ENCODE data around the gene MYRF. TPM values are rescaled to one million over a fixed set of nuclear protein-coding genes. Genes with fewer than 3 reads are reported as not detected.

Gene MYRF
- total and polyA plus RNA-seq, 2 donors (not counting 1 experiment from before 2014, with no cell fraction given), result 0.27 to 0.34 TPM

- WGBS (ENCODE audit: insufficient coverage), result 88% methylated on average over 3 of the region's 7 CpGs
- no peaks in the 10 kb centered on the region for H3K27me3 ChIP-seq (replicated peaks in 1 of 4; ENCODE audit: control extremely low read depth in 1 of 4, control insufficient read depth in 3 of 4, insufficient read depth in 4 of 4, low read length in 3 of 4)
- H2AFZ ChIP-seq (ENCODE audit: insufficient read depth, low read depth, low read length, poor library complexity, severe bottlenecking), result no peak overlapping the region
- no peaks in the 10 kb centered on the region for H3K4me1 Mint-ChIP-seq
- H3K9me3 Mint-ChIP-seq (ENCODE audit: insufficient read depth), result no peaks in the 10 kb centered on the region
- H3K79me2 ChIP-seq (ENCODE audit: control insufficient read depth, insufficient read depth, low read length), result no peaks in the 10 kb centered on the region
- H3K4me3 Mint-ChIP-seq, result no peak overlapping the region
- no peaks in the 10 kb centered on the region for H4K20me1 ChIP-seq (ENCODE audit: control insufficient read depth, insufficient read depth, low read length, poor library complexity, severe bottlenecking)
- TF ChIP-seq, protein P1, sequence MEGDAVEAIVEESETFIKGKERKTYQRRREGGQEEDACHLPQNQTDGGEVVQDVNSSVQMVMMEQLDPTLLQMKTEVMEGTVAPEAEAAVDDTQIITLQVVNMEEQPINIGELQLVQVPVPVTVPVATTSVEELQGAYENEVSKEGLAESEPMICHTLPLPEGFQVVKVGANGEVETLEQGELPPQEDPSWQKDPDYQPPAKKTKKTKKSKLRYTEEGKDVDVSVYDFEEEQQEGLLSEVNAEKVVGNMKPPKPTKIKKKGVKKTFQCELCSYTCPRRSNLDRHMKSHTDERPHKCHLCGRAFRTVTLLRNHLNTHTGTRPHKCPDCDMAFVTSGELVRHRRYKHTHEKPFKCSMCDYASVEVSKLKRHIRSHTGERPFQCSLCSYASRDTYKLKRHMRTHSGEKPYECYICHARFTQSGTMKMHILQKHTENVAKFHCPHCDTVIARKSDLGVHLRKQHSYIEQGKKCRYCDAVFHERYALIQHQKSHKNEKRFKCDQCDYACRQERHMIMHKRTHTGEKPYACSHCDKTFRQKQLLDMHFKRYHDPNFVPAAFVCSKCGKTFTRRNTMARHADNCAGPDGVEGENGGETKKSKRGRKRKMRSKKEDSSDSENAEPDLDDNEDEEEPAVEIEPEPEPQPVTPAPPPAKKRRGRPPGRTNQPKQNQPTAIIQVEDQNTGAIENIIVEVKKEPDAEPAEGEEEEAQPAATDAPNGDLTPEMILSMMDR (IDR thresholded peaks at IDR 0.05), result no peak
- no peak for TF ChIP-seq EZH2 (IDR thresholded peaks at IDR 0.05; ENCODE audit: borderline replicate concordance, insufficient read depth, low read depth, low read length, poor library complexity, severe bottlenecking)
- POLR2A ChIA-PET, result no interaction called here
- H3K27ac ChIP-seq (ENCODE audit: low read length in 2 of 2), result no peak overlapping the region
- H3K27ac Mint-ChIP-seq, result no peak overlapping the region
- no peak for DNase-seq
- peaks cover 0 to under 1% of the 10 kb centered on the region in 2 donors for H3K4me1 ChIP-seq (ENCODE audit: control insufficient read depth in 2 of 2, insufficient read depth in 2 of 2, low read length in 2 of 2)
- CTCF ChIA-PET, result no interaction called here
- no peak overlapping the region for H3K4me2 ChIP-seq (replicated peaks; ENCODE audit: low read depth, low read length, poor library complexity, severe bottlenecking)
- H3K9ac ChIP-seq (ENCODE audit: low read length), result no peak overlapping the region
- no peaks in the 10 kb centered on the region for H3K27me3 Mint-ChIP-seq
- peaks cover 0 to under 1% (median 0%) of the 10 kb centered on the region in 3 donors for H3K9me3 ChIP-seq (ENCODE audit: control extremely low read depth in 1 of 3, control insufficient read depth in 2 of 3, insufficient read depth in 1 of 3, low read length in 2 of 3)
- H3K4me3 ChIP-seq (ENCODE audit: control extremely low read depth in 1 of 5, extremely low read depth in 1 of 5, insufficient read depth in 1 of 5, low read depth in 2 of 5, low read length in 4 of 5), result no peak overlapping the region
- H3K36me3 ChIP-seq (replicated peaks in 1 of 2; ENCODE audit: control extremely low read depth in 1 of 2, control insufficient read depth in 1 of 2, extremely low read depth in 1 of 2, insufficient read depth in 2 of 2, low read length in 1 of 2), result no peaks in the 10 kb centered on the region
- intact Hi-C loops (cut with micrococcal nuclease), result no loop called here
- no peak for ATAC-seq (ENCODE audit: low read depth)
Measured at GRCh38 chr11:61738776-61739175, 13.7 kb upstream of the MYRF start.

- Mint-ChIP-seq H3K27ac (no peak overlapping the region), H3K4me1 (no peaks in the 10 kb centered on the region), H3K9me3 (ENCODE audit: insufficient read depth) (no peaks in the 10 kb centered on the region), H3K4me3 (no peak overlapping the region), H3K27me3 (no peaks in the 10 kb centered on the region)
- no peaks in the 10 kb centered on the region for H3K27me3 ChIP-seq (replicated peaks in 1 of 4; ENCODE audit: control extremely low read depth in 1 of 4, control insufficient read depth in 3 of 4, insufficient read depth in 4 of 4, low read length in 3 of 4)
- no peak overlapping the region for H2AFZ ChIP-seq (ENCODE audit: insufficient read depth, low read depth, low read length, poor library complexity, severe bottlenecking)
- WGBS (ENCODE audit: insufficient coverage), result 94% methylated on average over 10 of the region's 15 CpGs
- DNase-seq (no peak), ATAC-seq (ENCODE audit: low read depth) (no peak)
- H3K27ac ChIP-seq (ENCODE audit: low read length in 2 of 2), result no peak overlapping the region
- H3K4me3 ChIP-seq (ENCODE audit: control extremely low read depth in 1 of 5, extremely low read depth in 1 of 5, insufficient read depth in 1 of 5, low read depth in 2 of 5, low read length in 4 of 5), result no peak overlapping the region
- TF ChIP-seq EZH2 (IDR thresholded peaks at IDR 0.05; ENCODE audit: borderline replicate concordance, insufficient read depth, low read depth, low read length, poor library complexity, severe bottlenecking), result no peak
- TF ChIP-seq, protein P1 (IDR thresholded peaks at IDR 0.05), result no peak
- POLR2A ChIA-PET, result no interaction called here
- no peaks in the 10 kb centered on the region for H3K4me1 ChIP-seq (ENCODE audit: control insufficient read depth in 2 of 2, insufficient read depth in 2 of 2, low read length in 2 of 2)
- H3K36me3 ChIP-seq (replicated peaks in 1 of 2; ENCODE audit: control extremely low read depth in 1 of 2, control insufficient read depth in 1 of 2, extremely low read depth in 1 of 2, insufficient read depth in 2 of 2, low read length in 1 of 2), result no peaks in the 10 kb centered on the region
- intact Hi-C loops (cut with micrococcal nuclease), result no loop called here
- H4K20me1 ChIP-seq (ENCODE audit: control insufficient read depth, insufficient read depth, low read length, poor library complexity, severe bottlenecking), result no peaks in the 10 kb centered on the region
- H3K9me3 ChIP-seq (ENCODE audit: control extremely low read depth in 1 of 3, control insufficient read depth in 2 of 3, insufficient read depth in 1 of 3, low read length in 2 of 3), result no peaks in the 10 kb centered on the region
- H3K4me2 ChIP-seq (replicated peaks; ENCODE audit: low read depth, low read length, poor library complexity, severe bottlenecking), result no peak overlapping the region
- H3K9ac ChIP-seq (ENCODE audit: low read length), result no peak overlapping the region
- CTCF ChIA-PET, result no interaction called here
- H3K79me2 ChIP-seq (ENCODE audit: control insufficient read depth, insufficient read depth, low read length), result no peaks in the 10 kb centered on the region
Measured at GRCh38 chr11:61739413-61739812, 13.0 kb upstream of the MYRF start.

All from B cell (primary cell).